Sigmoid colon (tissue), 4 donors: ENCODE data around the gene SGPP2.

Experiments used
- CTCF ChIP-seq, 4 experiments: fragments of 450-650 bp in 3 of 4; fragments of 200-600 bp in 1 of 4; IDR thresholded peaks; one replicate each; pipeline ENCODE4 v1.5.1; 2016 to 2019; ENCODE audit warnings: antibody characterized with exemption in 4 of 4, mild to moderate bottlenecking in 3 of 4, moderate library complexity in 2 of 4
- POLR2A ChIP-seq, 2 donors: fragments of 450-650 bp; IDR thresholded peaks; one replicate each; pipeline ENCODE4 v1.6.1; 2016; ENCODE audit warnings: antibody characterized with exemption in 2 of 2, mild to moderate bottlenecking in 2 of 2, moderate library complexity in 2 of 2
- POLR2AphosphoS5 ChIP-seq, 4 donors: sonication (generic); formaldehyde crosslinking; IDR thresholded peaks; one replicate each; pipeline ENCODE4 v1.6.1; 2017; ENCODE audit warnings: antibody characterized with exemption in 4 of 4

DNA sequence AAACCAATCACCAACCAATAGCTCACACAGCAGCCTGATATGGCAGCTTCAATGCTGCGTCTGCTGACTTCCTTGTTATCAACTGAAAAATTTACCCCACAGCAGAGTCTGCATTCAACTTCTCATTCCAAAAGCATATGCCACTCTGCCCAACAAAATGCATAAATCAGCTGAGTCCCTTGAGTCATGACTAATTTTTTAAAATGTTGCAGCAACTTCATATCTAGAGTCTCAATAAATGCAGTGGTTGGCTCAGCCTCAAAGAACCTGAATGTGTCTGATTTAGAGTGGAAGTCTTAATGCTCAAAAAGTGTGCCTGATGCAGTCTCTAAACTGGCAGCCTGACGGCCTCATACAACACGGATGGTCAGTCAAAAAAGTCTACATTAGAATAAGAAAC, 185.0 kb downstream of the SGPP2 start:
- TF ChIP-seq CTCF (IDR thresholded peaks at IDR 0.05) (no peak), POLR2AphosphoS5 (IDR thresholded peaks at IDR 0.05) (no peak), POLR2A (IDR thresholded peaks at IDR 0.05) (no peak)
